Measurements from ENCODE around the gene INO80E. TPM values are rescaled to one million over a fixed set of nuclear protein-coding genes. Genes with fewer than 3 reads are reported as not detected.

Gene INO80E
- total and polyA plus RNA-seq, 2 of the 8 experiments (the other 6 are each of a cell fraction or from before 2014, with no cell fraction given): 43.0 to 91.2 TPM

- TF ChIP-seq E2F6 (IDR thresholded peaks at IDR 0.05) (no peak), HDAC2 (IDR thresholded peaks at IDR 0.05; ENCODE audit: borderline replicate concordance in 1 of 2, low read depth in 2 of 2, low read length in 2 of 2) (no peak)
These were observed 34.9 kb upstream of the INO80E start (continued) for GRCh38 chr16:29961127-29961478.
